Mammary epithelial cell (primary cell): ENCODE measurements around the gene RALGAPA2.

ENCODE experiments used
- CTCF ChIP-seq, 2 donors: IDR thresholded peaks in 1 of 2; conservative IDR thresholded peaks in 1 of 2; 2 replicates each; pipeline ENCODE4 v1.5.1; 2011 to 2012; ENCODE audit warnings: inconsistent platforms in 2 of 2, low read length in 2 of 2, mild to moderate bottlenecking in 2 of 2, control low read depth in 1 of 2, low read depth in 1 of 2; ENCODE audit not compliant: insufficient read depth in 1 of 2; ENCODE audit errors: extremely low read depth in 1 of 2
- EZH2 ChIP-seq: IDR thresholded peaks from 2 replicates; pipeline ENCODE4 v1.6.1; 2012; ENCODE audit warnings: low read length, inconsistent platforms, borderline replicate concordance

GRCh38 chr20:20566516-20566915, 145.9 kb downstream of the RALGAPA2 start:
- TF ChIP-seq CTCF (conservative IDR thresholded peaks at IDR 0.05 in 1 of 2, IDR thresholded peaks at IDR 0.05 in 1 of 2; ENCODE audit: extremely low read depth in 1 of 2, insufficient read depth in 1 of 2, low read depth in 1 of 2, low read length in 2 of 2) (no peak), EZH2 (no peak)
